ENCODE results near the gene ZSCAN2.

GRCh38 chr15:84591815-84592214 is 9.0 kb upstream of the ZSCAN2 start:
- TF ChIP-seq FOS (IDR thresholded peaks at IDR 0.05; ENCODE audit: low read depth, low read length) (no peak), CTCF (conservative IDR thresholded peaks at IDR 0.05; ENCODE audit: low read depth, low read length) (no peak), POLR2A (IDR thresholded peaks at IDR 0.05; ENCODE audit: low read depth, low read length) (no peak), RCOR1 (IDR thresholded peaks at IDR 0.05; ENCODE audit: insufficient replicate concordance, low read length) (no peak), ELK1 (IDR thresholded peaks at IDR 0.05; ENCODE audit: borderline replicate concordance, low read depth, low read length) (no peak), CEBPB (IDR thresholded peaks at IDR 0.05; ENCODE audit: low read depth, low read length) (no peak), BHLHE40 (IDR thresholded peaks at IDR 0.05; ENCODE audit: low read depth, low read length) (no peak), RFX5 (IDR thresholded peaks at IDR 0.05; ENCODE audit: low read depth, low read length) (no peak), MAZ (IDR thresholded peaks at IDR 0.05; ENCODE audit: borderline replicate concordance, low read depth, low read length) (no peak), MXI1 (IDR thresholded peaks at IDR 0.05; ENCODE audit: borderline replicate concordance, low read depth, low read length) (no peak), USF2 (IDR thresholded peaks at IDR 0.05; ENCODE audit: low read depth, low read length) (no peak), RAD21 (IDR thresholded peaks at IDR 0.05; ENCODE audit: low read length) (no peak), SMC3 (IDR thresholded peaks at IDR 0.05; ENCODE audit: low read depth, low read length) (no peak), NFE2L2 (IDR thresholded peaks at IDR 0.05; ENCODE audit: low read depth, low read length) (no peak)

Data from IMR-90 (cell line).